Skeletal muscle cell (primary cell): ENCODE measurements around the gene WDR87.

Source experiments
- DNase-seq: peaks from one replicate; pipeline ENCODE4 v3.0.0-alpha.2; 2010; ENCODE audit warnings: low read depth
- H3K4me3 ChIP-seq: 2 replicates; pipeline ENCODE4 v1.5.1; 2011; ENCODE audit warnings: low read depth, mild to moderate bottlenecking, control low read depth, low read length, moderate library complexity

The WDR87 gene

GRCh38 chr19:37905946-37906868 is at the start of gene WDR87:
WDR87 (minus strand) TSS chr19:37906594; CDS start chr19:37898239, 8,355 bp downstream.
- peak within 1 kb of the TSS; percentile 99 for H3K4me3 ChIP-seq
- no peak for DNase-seq

GRCh38 chr19:37955986-37956385 is 49.6 kb upstream of the WDR87 start:
- DNase-seq: no peak
- no peak overlapping the region for H3K4me3 ChIP-seq

DNA sequence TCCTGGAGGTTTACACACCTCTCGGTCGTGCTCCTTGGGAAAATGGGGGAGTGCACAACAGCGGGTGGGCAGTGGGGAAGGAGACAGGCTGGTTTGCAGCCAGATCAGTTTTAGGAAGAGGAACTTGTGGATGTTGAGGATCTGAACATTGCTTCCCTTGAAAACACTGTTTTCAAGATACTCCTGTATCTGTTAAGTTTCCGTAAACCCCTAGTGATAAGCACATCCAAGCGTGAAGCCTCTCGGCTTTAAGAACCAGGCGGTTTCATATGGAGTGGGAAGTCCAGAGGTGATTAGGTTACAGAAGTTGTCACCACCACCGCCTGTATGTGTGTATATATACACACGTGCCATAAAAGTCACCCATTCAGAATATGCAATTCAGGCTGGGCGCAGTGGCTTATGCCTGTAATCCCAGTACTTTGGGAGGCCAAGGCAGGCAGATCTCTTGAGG is 48.1 kb upstream of the WDR87 start:
- DNase-seq: no peak
- H3K4me3 ChIP-seq: no peak overlapping the region

GRCh38 chr19:37953918-37954303 is 47.5 kb upstream of the WDR87 start:
- no peak for DNase-seq
- H3K4me3 ChIP-seq: no peak overlapping the region

- DNase-seq: no peak
- H3K4me3 ChIP-seq: no peak overlapping the region
Measured at GRCh38 chr19:37953171-37953917, 47.0 kb upstream of the WDR87 start.

DNA sequence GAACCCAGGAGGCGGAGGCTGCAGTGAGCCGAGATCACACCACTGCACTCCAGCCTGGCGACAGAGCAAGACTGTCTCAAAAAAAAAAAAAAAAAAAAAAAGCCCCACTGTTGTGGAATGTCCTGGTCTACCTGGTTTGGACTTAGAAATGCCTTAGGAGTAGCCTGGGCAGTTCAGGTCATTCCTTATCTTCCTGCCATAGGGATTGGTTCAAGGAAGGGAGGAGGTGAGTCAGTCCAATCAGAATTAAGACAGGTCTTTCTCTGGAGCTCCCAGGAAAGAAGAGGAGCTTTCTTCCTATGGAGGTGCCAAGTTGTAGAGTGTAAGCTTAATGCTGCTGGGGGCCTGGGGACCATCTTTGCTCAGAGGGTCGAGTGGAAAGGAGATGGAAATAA is 45.4 kb upstream of the WDR87 start:
- no peak for DNase-seq
- no peak overlapping the region for H3K4me3 ChIP-seq

- no peak for DNase-seq
- H3K4me3 ChIP-seq: no peak overlapping the region
Measured at GRCh38 chr19:37950471-37951175, 44.2 kb upstream of the WDR87 start.

GRCh38 chr19:37948362-37948761 is 42.0 kb upstream of the WDR87 start:
- DNase-seq: no peak
- no peak overlapping the region for H3K4me3 ChIP-seq

- DNase-seq: no peak
Measured at GRCh38 chr19:37947778-37948177, 41.4 kb upstream of the WDR87 start.

DNA sequence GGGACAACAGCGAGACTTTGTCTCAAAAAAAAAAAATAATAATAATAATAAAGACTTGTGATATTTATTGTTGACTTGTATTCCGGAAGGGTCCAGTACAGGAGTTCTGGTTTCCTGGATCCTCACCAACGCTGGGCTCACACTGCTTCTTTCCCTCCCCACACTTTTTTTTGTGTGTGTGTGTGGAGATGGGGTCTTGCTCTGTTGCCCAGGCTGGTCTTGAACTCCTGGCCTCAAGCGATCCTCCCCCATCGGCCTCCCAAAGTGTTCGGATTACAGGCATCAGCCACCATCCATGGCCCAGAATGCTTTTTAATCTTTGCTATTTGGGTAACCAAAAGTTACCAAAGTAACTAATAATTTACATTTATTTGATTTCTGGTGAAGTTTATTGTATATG is 39.7 kb upstream of the WDR87 start:
- no peak overlapping the region for H3K4me3 ChIP-seq
- no peak for DNase-seq

More at GRCh38 chr19:37947778-37948177, 41.4 kb upstream of the WDR87 start:
- H3K4me3 ChIP-seq: no peak overlapping the region

DNA sequence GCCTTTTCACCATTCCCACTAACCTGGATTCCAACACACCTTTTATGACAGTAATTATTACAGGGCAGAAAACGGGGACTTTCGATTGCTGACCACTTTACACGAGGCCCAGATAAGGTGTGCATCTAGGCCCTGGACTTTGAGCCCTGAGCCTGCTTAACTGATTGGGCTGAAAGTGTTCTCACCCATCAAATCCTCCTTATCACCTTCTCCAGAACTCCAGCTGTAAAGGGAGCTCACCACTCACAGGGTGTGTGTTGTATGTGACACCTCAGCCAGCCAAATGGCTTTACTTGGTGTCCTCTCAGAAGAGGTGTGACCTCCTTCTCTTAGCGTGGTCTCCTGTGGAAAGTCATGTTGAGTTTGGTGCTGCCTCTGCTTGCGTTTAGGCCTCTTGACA is 37.1 kb upstream of the WDR87 start:
- DNase-seq: no peak
- no peak overlapping the region for H3K4me3 ChIP-seq

- H3K4me3 ChIP-seq: no peak overlapping the region
- DNase-seq: no peak
Measured at GRCh38 chr19:37942516-37942902, 36.1 kb upstream of the WDR87 start.

GRCh38 chr19:37941782-37942515 is 35.6 kb upstream of the WDR87 start:
- H3K4me3 ChIP-seq: no peak overlapping the region
- no peak for DNase-seq

DNA sequence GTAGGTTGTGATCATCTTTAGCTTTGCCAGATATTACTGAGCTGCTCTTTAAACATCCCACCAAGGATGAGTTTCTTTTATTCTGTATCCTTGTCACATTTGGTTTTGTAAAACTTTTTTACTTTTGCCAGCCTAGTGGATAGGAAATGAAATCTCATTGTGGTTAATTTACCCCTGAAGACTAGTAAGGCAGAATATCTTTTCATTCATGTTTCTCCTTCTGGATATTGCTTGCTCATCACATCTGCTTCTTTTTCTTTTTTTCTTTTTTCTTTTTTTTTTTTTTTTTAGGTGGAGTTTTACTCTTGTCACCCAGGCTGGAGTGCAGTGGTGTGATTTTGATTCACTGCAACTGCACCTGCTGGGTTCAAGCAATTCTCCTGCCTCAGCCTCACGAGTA is 32.0 kb upstream of the WDR87 start:
- no peak overlapping the region for H3K4me3 ChIP-seq
- DNase-seq: no peak

GRCh38 chr19:37936886-37937285 is 30.5 kb upstream of the WDR87 start:
- DNase-seq: no peak
- no peak overlapping the region for H3K4me3 ChIP-seq

GRCh38 chr19:37936166-37936565 is 29.8 kb upstream of the WDR87 start:
- DNase-seq: no peak
- H3K4me3 ChIP-seq: no peak overlapping the region

- no peak overlapping the region for H3K4me3 ChIP-seq
- DNase-seq: no peak
Measured at GRCh38 chr19:37935341-37935740, 28.9 kb upstream of the WDR87 start.

DNA sequence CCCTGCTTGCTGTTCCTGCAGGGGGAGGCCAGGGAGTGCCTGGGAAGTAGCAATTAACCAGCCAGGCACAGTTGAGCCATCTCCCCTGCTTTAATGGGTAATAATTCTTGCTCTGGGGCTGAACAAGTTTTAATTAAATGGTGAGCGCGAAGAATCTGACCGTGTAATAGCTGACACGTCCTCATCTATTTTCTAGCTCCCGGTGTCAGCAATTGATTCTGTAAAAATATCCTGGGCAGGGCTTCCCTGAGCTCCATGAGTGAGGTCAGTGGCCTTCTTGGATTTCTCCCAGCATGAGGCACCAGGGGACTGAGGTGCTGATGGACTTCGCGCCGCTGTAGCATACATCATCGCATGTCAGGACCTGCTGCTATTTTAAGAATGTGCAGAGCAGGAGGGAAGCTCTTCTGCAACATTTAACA is 27.6 kb upstream of the WDR87 start:
- H3K4me3 ChIP-seq: no peak overlapping the region
- peak; percentile 77 for DNase-seq
